Ishikawa (cell line): ENCODE results near the gene WNT7B.
A peak's percentile ranks its signal among the peaks of the same experiment; 100 is the strongest.

Source experiments
- CEBPB ChIP-seq: IDR thresholded peaks from 2 replicates; pipeline ENCODE4 v1.6.1; 2012
- CREB1 ChIP-seq: IDR thresholded peaks from 2 replicates; pipeline ENCODE4 v1.6.1; 2012; ENCODE audit warnings: low read depth
- EGR1 ChIP-seq: IDR thresholded peaks from 2 replicates; pipeline ENCODE4 v1.6.1; 2012
- EP300 ChIP-seq: IDR thresholded peaks from 2 replicates; pipeline ENCODE4 v1.6.1; 2012; ENCODE audit warnings: borderline replicate concordance
- FOXM1 ChIP-seq: IDR thresholded peaks from 2 replicates; pipeline ENCODE4 v1.6.1; 2012; ENCODE audit warnings: low read depth, borderline replicate concordance
- NFIC ChIP-seq: IDR thresholded peaks from 2 replicates; pipeline ENCODE4 v1.6.1; 2012
- RAD21 ChIP-seq: IDR thresholded peaks from 2 replicates; pipeline ENCODE4 v1.6.1; 2012; ENCODE audit warnings: low read depth
- TAF1 ChIP-seq: IDR thresholded peaks from 2 replicates; pipeline ENCODE4 v1.6.1; 2012; ENCODE audit warnings: low read depth, mild to moderate bottlenecking
- TCF12 ChIP-seq: IDR thresholded peaks from 2 replicates; pipeline ENCODE4 v1.6.1; 2012; ENCODE audit warnings: low read depth
- TEAD4 ChIP-seq: IDR thresholded peaks from 2 replicates; pipeline ENCODE4 v1.6.1; 2012
- USF1 ChIP-seq: IDR thresholded peaks from 2 replicates; pipeline ENCODE4 v1.6.1; 2012
- YY1 ChIP-seq: IDR thresholded peaks from 2 replicates; pipeline ENCODE4 v1.6.1; 2012; ENCODE audit warnings: low read depth
- ZBTB7A ChIP-seq: IDR thresholded peaks from 2 replicates; pipeline ENCODE4 v1.6.1; 2012; ENCODE audit warnings: low read depth
- TF ChIP-seq, protein P1 (sequence below): IDR thresholded peaks from 2 replicates; pipeline ENCODE4 v1.6.1; 2012; ENCODE audit warnings: low read depth, mild to moderate bottlenecking
- TF ChIP-seq, protein P2 (sequence below): IDR thresholded peaks from 2 replicates; pipeline ENCODE4 v1.6.1; 2012

WNT7B gene

GRCh38 chr22:46007003-46007847, 30.3 kb upstream of the WNT7B start:
- TF ChIP-seq YY1 (peak; percentile 7; the same call in 1 of the 2 replicates), EGR1 (peak; percentile 84), NFIC (peak; percentile 82), FOXM1 (peak; percentile 59; the same call in 1 of the 2 replicates), TEAD4 (peak; percentile 46), TCF12 (peak; percentile 89), CEBPB (no peak; the same call in 1 of the 2 replicates), ZBTB7A (peak; percentile 11; the same call in 1 of the 2 replicates), CREB1 (0 out of 2 replicates have a peak, but pooled peaks have one; percentile 4), TAF1 (peak; percentile 32), USF1 (no peak), EP300 (peak; percentile 87), RAD21 (no peak)
- TF ChIP-seq, protein P1, sequence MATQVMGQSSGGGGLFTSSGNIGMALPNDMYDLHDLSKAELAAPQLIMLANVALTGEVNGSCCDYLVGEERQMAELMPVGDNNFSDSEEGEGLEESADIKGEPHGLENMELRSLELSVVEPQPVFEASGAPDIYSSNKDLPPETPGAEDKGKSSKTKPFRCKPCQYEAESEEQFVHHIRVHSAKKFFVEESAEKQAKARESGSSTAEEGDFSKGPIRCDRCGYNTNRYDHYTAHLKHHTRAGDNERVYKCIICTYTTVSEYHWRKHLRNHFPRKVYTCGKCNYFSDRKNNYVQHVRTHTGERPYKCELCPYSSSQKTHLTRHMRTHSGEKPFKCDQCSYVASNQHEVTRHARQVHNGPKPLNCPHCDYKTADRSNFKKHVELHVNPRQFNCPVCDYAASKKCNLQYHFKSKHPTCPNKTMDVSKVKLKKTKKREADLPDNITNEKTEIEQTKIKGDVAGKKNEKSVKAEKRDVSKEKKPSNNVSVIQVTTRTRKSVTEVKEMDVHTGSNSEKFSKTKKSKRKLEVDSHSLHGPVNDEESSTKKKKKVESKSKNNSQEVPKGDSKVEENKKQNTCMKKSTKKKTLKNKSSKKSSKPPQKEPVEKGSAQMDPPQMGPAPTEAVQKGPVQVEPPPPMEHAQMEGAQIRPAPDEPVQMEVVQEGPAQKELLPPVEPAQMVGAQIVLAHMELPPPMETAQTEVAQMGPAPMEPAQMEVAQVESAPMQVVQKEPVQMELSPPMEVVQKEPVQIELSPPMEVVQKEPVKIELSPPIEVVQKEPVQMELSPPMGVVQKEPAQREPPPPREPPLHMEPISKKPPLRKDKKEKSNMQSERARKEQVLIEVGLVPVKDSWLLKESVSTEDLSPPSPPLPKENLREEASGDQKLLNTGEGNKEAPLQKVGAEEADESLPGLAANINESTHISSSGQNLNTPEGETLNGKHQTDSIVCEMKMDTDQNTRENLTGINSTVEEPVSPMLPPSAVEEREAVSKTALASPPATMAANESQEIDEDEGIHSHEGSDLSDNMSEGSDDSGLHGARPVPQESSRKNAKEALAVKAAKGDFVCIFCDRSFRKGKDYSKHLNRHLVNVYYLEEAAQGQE: no peak
- TF ChIP-seq, protein P2, sequence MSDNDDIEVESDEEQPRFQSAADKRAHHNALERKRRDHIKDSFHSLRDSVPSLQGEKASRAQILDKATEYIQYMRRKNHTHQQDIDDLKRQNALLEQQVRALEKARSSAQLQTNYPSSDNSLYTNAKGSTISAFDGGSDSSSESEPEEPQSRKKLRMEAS: peak; percentile 68

- TF ChIP-seq USF1: no peak
- TF ChIP-seq, protein P1: no peak
- TF ChIP-seq, protein P2: 0 out of 2 replicates have a peak, but pooled peaks have one; percentile 38
- 0 out of 2 replicates have a peak, but pooled peaks have one; percentile 5 for TF ChIP-seq CREB1
- 0 out of 2 replicates have a peak, but pooled peaks have one; percentile 87 for TF ChIP-seq ZBTB7A
- no peak for TF ChIP-seq NFIC
- no peak for TF ChIP-seq YY1
- peak; percentile 84 for TF ChIP-seq RAD21
- TF ChIP-seq TCF12: no peak
- TF ChIP-seq CEBPB: peak; percentile 40; the same call in 1 of the 2 replicates
- TF ChIP-seq TAF1: 0 out of 2 replicates have a peak, but pooled peaks have one; percentile 12
- TF ChIP-seq EP300: no peak
- TF ChIP-seq EGR1: no peak
- TF ChIP-seq TEAD4: no peak
- TF ChIP-seq FOXM1: no peak
These were observed 29.5 kb upstream of the WNT7B start for GRCh38 chr22:46006379-46007002.

DNA sequence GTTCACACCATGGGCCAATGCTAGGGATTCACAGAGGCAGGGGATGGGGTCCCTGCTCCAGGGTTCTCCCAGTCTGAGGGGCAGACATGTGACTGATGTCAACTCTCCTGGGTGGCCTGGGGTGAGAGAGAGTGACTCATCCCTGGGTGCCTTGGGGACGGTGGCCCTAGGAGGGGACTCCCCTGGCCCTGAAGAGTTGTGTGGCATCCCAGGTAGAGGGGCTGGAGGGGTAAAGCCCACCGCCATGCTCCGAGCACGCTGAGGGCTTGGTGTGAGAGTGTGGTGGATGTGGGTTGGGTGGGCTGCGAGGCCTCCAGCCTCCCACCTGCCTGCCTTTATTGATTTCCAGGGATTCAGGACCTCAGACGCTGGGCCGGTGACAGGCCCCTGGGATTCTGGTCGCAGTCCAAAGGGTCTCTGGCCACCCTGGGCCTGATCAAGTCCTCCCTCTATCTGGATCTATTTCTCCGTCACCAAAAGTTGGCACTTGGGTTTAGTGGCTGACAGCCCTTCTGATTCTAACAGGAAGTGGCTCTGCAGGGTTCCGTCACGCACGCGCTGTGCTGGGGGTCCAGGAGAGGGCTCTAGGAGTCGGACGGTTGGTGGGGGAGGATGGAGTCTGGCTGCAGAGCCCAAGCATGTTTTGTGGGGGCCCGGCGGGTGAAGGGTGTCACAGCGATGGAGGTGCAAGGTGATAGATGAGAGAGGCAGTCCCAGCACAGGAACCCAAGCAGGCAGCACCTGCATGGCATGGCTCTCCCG, 27.3 kb upstream of the WNT7B start:
- TF ChIP-seq EP300 (no peak), TAF1 (no peak), NFIC (no peak), CEBPB (no peak), YY1 (no peak), FOXM1 (no peak), TEAD4 (no peak), ZBTB7A (no peak), RAD21 (no peak), USF1 (no peak), CREB1 (no peak), TCF12 (no peak), EGR1 (no peak)
- TF ChIP-seq, protein P2: no peak
- TF ChIP-seq, protein P1: no peak
